GM18511 (cell line): ENCODE data around the gene CCDC170.
A peak's percentile ranks its signal among the peaks of the same experiment; 100 is the strongest.

ENCODE experiments used
- ATAC-seq: cut with Tn5 transposase; IDR thresholded peaks from one replicate; pipeline ENCODE4 v1.9.1; 2021; ENCODE audit warnings: mild to moderate bottlenecking, moderate library complexity; ENCODE audit not compliant: unreplicated experiment

The CCDC170 gene

DNA sequence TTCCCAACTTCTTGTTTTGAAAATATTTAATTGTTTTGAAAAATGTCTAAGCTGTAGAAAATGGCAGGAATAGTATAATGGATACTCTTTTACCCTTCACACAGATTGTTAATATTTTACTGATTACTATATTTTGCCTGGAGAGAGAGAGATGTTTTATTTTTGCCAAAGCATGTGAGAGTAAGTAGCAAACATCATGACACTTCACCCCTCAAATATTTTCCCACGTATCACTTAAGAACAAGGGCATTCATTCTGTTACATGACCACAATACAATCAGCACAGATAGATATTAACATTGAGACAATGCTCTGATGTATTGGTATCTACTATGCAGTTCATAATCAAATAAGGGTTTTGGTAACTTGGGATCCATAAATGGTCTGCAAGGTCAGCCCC lies 116.5 kb downstream of the CCDC170 start:
- ATAC-seq, result no peak

DNA sequence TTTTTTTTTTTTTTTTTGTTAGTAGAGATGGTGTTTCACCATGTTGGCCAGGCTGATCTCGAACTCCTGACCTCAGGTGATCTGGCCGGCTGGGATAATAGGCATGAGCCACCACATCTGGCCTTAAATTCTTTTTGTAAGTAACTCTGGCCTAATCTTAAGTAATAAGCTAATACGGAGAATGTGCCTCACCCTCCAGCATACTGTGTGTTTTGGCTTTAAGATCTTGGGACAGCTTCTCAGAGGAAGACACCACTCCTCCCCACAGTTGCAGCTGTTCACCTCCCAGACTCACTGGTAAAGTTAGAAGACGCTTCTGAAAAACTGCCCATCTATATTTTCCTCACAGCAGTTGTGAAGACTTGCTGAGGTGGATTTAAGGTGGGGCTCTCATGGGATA lies 120.8 kb downstream of the CCDC170 start:
- no peak for ATAC-seq

GRCh38 chr6:151616091-151616513 lies 122.3 kb downstream of the CCDC170 start:
- no peak for ATAC-seq

- no peak for ATAC-seq
Measured at GRCh38 chr6:151616600-151616999, 122.8 kb downstream of the CCDC170 start.

DNA sequence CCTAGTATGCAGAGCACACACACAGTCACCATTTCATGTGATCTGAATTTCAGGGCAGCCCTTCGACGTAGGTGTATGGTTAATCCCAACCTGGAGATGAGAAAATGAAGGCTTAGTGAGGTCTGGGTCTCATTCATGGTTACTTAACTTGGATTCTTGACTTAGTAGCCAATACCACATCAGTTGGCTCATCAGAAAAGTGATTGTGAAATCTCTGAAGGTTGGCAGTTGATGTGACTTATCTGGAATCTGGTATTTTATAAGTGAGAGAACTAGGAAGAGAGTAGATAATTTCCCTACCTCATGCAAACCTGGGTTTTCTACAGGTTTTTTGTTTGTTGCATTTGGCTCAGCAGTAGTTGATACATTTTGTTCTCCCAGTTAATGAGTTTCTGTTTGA lies 123.7 kb downstream of the CCDC170 start:
- ATAC-seq, result no peak

DNA sequence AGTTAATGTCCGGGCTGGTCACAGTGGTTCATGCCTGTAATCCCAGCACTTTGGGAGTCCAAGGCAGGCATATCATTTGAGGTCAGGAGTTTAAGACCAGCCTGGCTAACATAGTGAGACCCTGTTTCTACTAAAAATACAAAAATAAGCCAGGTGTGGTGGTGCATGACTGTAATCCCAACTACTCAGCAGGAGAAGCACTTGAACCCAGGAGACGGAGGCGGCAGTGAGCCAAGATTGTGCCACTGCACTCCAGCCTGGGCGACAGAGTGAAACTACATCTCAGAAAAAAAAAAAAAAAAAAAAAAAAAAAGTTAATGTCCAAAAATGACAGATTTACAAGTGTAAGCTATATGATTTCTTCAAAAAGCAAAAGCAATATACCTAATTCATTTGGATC lies 124.9 kb downstream of the CCDC170 start:
- ATAC-seq, result no peak

GRCh38 chr6:151620179-151620578 lies 126.4 kb downstream of the CCDC170 start:
- ATAC-seq, result no peak

- no peak for ATAC-seq
Measured at GRCh38 chr6:151624071-151624470, 130.3 kb downstream of the CCDC170 start.

- ATAC-seq, result no peak
Measured at GRCh38 chr6:151624481-151624880, 130.7 kb downstream of the CCDC170 start.

DNA sequence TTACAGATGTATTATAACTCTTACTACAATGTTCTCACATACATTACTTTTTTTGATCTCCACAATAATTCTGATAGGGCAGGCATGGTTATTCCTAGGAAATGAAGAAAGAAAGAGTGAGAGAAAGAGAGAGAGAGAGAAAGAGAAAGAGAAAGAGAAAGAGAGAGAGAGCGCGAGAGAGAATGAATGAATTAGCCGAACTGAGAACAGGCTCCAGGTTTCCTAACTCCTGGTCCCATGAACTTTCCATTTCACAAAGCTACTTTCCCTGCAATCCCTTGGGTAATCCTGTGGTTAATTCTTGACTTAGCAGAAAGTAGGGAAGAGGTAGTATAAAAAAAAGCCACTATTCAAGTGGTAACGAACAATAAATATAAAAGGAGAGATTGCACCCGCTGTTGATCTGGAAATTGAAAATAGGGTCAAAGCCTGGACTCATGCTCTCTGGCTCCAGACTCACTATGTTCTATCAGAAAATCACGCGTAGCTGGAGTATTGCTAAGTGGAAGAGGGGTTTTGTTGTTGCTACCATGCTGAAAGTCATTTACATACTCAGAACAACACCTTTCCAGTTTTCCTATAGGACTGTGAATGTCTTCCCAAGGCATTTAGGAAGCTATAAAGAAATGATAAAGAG lies 131.2 kb downstream of the CCDC170 start:
- ATAC-seq, result no peak

- peak; percentile 92 for ATAC-seq
Measured at GRCh38 chr6:151627689-151628444, 134.1 kb downstream of the CCDC170 start.

- ATAC-seq, result no peak
Measured at GRCh38 chr6:151629791-151630190, 136.0 kb downstream of the CCDC170 start.

DNA sequence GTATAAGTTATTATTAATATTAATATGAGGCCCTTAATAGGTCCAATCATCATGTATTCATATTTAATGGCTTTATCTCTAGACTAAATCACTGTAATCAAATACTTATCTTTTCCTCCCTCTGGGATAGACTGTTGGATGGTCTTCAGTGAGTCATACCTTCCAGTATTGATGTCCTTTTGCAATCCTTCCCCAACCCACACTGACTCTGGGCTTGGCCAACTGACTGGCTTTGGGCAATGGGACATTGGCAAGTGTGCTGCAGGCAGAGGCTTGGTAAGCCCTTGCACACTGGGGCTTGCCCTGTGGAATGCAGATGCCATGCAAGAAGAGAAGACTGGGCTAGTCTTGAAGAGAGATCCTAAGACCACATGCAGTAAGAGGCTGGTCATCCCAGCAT lies 136.6 kb downstream of the CCDC170 start:
- ATAC-seq, result no peak

GRCh38 chr6:151630991-151631655 lies 137.3 kb downstream of the CCDC170 start:
- ATAC-seq, result no peak

GRCh38 chr6:151632415-151632987 lies 138.7 kb downstream of the CCDC170 start:
- ATAC-seq, result no peak

GRCh38 chr6:151633526-151634335 lies 139.9 kb downstream of the CCDC170 start:
- no peak for ATAC-seq

DNA sequence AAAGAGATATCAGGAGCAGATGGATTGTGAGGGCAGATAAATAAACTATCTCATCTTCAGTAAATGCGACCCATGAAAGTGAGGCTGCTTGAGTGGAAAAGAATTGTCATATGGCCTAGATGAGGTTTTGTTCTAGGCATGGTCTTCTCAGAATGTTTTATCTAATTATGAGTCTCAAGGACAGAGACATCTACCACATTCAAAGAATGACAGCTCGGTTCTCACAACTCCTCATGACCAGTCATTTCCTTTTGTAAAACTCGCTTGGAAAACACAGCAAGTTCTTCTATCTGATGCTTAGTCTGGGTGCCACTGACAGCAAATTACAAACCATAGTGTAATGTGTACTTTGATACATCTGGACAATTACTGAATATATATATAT lies 140.5 kb downstream of the CCDC170 start:
- no peak for ATAC-seq

- no peak for ATAC-seq
Measured at GRCh38 chr6:151635741-151636140, 141.9 kb downstream of the CCDC170 start.

DNA sequence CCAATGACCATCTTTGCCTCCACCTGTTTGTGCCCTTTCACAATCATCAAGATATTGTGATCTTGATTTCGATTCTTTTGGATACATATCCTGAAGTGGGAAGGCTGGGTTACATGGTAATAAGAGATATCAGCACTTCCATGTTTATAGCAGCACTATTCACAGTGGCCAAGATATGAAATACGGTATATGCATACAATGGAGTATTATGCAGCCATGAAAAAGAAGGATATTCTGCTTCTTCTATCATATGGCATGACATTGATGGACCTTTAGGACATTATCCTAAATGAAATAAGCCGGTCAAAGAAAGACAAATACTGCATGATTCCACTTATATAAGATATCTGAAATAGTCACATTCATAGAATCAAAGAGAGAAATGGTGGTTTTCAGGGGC lies 144.0 kb downstream of the CCDC170 start:
- no peak for ATAC-seq

DNA sequence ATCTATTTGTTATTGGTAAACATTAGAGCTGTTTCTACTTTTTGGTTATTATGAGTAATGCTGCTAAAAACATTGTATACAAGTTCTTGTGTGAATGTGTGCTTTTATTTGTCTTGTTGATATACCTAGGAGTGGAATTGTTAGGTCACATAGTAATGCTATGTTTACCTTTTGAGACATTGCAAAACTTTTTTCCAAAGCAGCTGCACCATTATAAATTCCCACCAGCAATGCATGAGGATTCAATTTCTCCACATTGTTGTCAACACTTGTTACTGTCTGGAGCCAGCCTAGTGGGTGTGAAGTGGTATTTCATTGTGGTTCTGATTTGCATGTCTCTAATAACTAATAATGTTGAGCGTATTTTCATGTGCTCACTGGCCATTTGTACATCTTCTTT lies 145.9 kb downstream of the CCDC170 start:
- no peak for ATAC-seq

GRCh38 chr6:151641028-151641427 lies 147.2 kb downstream of the CCDC170 start:
- ATAC-seq, result no peak
